Astrocyte (in vitro differentiated cells and primary cell): Measurements from ENCODE around the gene STUM. TPM values are rescaled to one million over a fixed set of nuclear protein-coding genes. Genes with fewer than 3 reads are reported as not detected.

Source experiments
- DNase-seq: peaks from one replicate; pipeline ENCODE4 v3.0.0-alpha.2; 2010; ENCODE audit warnings: low read depth
- FAIRE-seq: peaks from 2 replicates; lab custom pipeline; 2011; peaks lifted over from hg19 to GRCh38; lab: Jason Lieb, UNC
- H2AFZ ChIP-seq: 2 replicates; pipeline ENCODE4 v1.6.0; 2012; ENCODE audit warnings: low read depth, low read length, inconsistent platforms
- H3K27ac ChIP-seq: 2 replicates; pipeline ENCODE4 v1.5.1; 2011; ENCODE audit warnings: low read depth, low read length, inconsistent platforms
- H3K27me3 ChIP-seq: 2 replicates; pipeline ENCODE4 v1.6.0; 2011; ENCODE audit warnings: low read length, inconsistent platforms; ENCODE audit not compliant: insufficient read depth
- H3K36me3 ChIP-seq: 2 replicates; pipeline ENCODE4 v1.5.1; 2011; ENCODE audit warnings: low read length, inconsistent platforms; ENCODE audit not compliant: insufficient read depth
- H3K4me1 ChIP-seq: 2 replicates; pipeline ENCODE4 v1.5.1; 2011; ENCODE audit warnings: low read length, inconsistent platforms; ENCODE audit not compliant: insufficient read depth
- H3K4me2 ChIP-seq: 2 replicates; pipeline ENCODE4 v1.6.0; 2012; ENCODE audit warnings: low read length, inconsistent platforms
- H3K4me3 ChIP-seq: 2 replicates; pipeline ENCODE4 v1.5.1; 2011; ENCODE audit warnings: low read depth, mild to moderate bottlenecking, low read length, inconsistent platforms; ENCODE audit not compliant: insufficient read depth
- H3K79me2 ChIP-seq: 2 replicates; pipeline ENCODE4 v1.6.0; 2012; ENCODE audit warnings: mild to moderate bottlenecking, low read length, inconsistent platforms; ENCODE audit not compliant: insufficient read depth
- H3K9ac ChIP-seq: 2 replicates; pipeline ENCODE4 v1.6.0; 2012; ENCODE audit warnings: mild to moderate bottlenecking, low read length, inconsistent platforms
- H3K9me3 ChIP-seq: 2 replicates; pipeline ENCODE4 v1.5.1; 2012; ENCODE audit warnings: low read depth, mild to moderate bottlenecking, low read length, inconsistent platforms; ENCODE audit not compliant: insufficient read depth
- H4K20me1 ChIP-seq: 2 replicates; pipeline ENCODE4 v1.6.0; 2012; ENCODE audit warnings: low read length, inconsistent platforms; ENCODE audit not compliant: insufficient read depth
- H3K27ac Mint-ChIP-seq: one replicate; pipeline ENCODE4 v1.8.0; 2021; ENCODE audit warnings: mild to moderate bottlenecking, mixed read lengths; ENCODE audit not compliant: unreplicated experiment
- H3K27me3 Mint-ChIP-seq: one replicate; pipeline ENCODE4 v1.8.0; 2021; ENCODE audit warnings: low read depth, mixed read lengths; ENCODE audit not compliant: unreplicated experiment
- H3K36me3 Mint-ChIP-seq: one replicate; pipeline ENCODE4 v1.8.0; 2021; ENCODE audit warnings: low read depth, mixed read lengths; ENCODE audit not compliant: unreplicated experiment
- H3K4me1 Mint-ChIP-seq: one replicate; pipeline ENCODE4 v1.8.0; 2021; ENCODE audit warnings: low read depth, mixed read lengths; ENCODE audit not compliant: unreplicated experiment
- H3K4me3 Mint-ChIP-seq: one replicate; pipeline ENCODE4 v1.8.0; 2021; ENCODE audit warnings: mild to moderate bottlenecking, moderate library complexity, mixed read lengths; ENCODE audit not compliant: unreplicated experiment
- H3K9me3 Mint-ChIP-seq: one replicate; pipeline ENCODE4 v1.8.0; 2021; ENCODE audit warnings: mild to moderate bottlenecking, mixed read lengths; ENCODE audit not compliant: unreplicated experiment
- EZH2 ChIP-seq: IDR thresholded peaks from 2 replicates; pipeline ENCODE4 v1.6.1; 2012; ENCODE audit warnings: mild to moderate bottlenecking, low read length, inconsistent platforms; ENCODE audit not compliant: insufficient read depth
- total RNA-seq: library from RNA; stranded (reverse); gene quantifications from 2 replicates; pipeline ENCODE4 v1.2.1, GENCODE V29; 2021
- TF ChIP-seq, protein P1 (sequence below): IDR thresholded peaks from 2 replicates; pipeline ENCODE4 v1.5.1; 2011; ENCODE audit warnings: low read depth, mild to moderate bottlenecking, inconsistent platforms, low read length, moderate library complexity; ENCODE audit not compliant: insufficient read depth

Gene STUM
- total RNA-seq, 1 donor from 2014 or later, result not detected

DNA sequence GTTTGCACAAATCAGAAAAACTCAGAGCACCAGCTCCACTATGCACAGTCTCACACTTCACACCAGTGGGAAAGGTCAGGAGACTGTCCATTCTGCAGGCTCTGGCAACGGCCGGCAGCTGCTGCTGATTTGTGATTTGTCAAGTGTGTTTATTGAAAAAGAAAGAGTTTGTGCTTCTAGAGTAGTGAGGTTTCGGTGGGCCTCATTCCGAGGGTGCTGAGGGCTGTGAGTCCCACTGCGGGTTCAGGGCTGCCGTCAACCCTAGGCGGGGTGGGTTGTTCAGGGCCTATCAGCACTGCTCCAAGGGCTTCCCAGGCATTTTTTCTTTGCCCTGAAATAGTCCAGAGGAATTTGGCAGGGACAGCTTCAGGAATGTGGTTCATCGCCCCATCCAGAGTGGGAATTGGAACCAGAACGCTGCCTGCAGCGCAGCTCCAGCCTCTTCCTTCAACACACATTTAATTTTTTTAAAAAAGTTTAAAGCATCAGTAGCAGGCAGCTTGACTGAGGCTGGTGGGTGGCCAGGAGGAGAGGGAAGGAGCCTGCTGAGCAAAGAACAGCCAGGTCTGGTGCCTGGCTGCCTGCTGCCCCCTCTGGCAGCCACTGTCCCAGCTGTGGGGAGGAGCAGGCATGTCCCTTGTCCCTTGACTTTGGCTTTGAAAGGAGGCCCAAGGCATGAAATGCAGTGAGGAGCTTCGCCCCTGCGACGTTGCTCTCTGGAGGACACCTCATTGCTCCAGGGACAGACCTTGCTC is 19.7 kb downstream of the STUM start:
- no peaks in the 10 kb centered on the region for H3K9me3 ChIP-seq
- Mint-ChIP-seq H3K4me3 (no peak overlapping the region), H3K9me3 (peaks cover 2% of the 10 kb centered on the region), H3K27me3 (peaks cover 28% of the 10 kb centered on the region), H3K27ac (no peak overlapping the region), H3K4me1 (no peaks in the 10 kb centered on the region), H3K36me3 (peaks cover 3% of the 10 kb centered on the region)
- no peak overlapping the region for H2AFZ ChIP-seq
- no peak overlapping the region for H3K4me3 ChIP-seq
- H3K79me2 ChIP-seq, result no peaks in the 10 kb centered on the region
- TF ChIP-seq, protein P1, sequence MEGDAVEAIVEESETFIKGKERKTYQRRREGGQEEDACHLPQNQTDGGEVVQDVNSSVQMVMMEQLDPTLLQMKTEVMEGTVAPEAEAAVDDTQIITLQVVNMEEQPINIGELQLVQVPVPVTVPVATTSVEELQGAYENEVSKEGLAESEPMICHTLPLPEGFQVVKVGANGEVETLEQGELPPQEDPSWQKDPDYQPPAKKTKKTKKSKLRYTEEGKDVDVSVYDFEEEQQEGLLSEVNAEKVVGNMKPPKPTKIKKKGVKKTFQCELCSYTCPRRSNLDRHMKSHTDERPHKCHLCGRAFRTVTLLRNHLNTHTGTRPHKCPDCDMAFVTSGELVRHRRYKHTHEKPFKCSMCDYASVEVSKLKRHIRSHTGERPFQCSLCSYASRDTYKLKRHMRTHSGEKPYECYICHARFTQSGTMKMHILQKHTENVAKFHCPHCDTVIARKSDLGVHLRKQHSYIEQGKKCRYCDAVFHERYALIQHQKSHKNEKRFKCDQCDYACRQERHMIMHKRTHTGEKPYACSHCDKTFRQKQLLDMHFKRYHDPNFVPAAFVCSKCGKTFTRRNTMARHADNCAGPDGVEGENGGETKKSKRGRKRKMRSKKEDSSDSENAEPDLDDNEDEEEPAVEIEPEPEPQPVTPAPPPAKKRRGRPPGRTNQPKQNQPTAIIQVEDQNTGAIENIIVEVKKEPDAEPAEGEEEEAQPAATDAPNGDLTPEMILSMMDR, result no peak
- no peak for TF ChIP-seq EZH2
- H3K27me3 ChIP-seq, result peaks cover 9% of the 10 kb centered on the region
- H3K36me3 ChIP-seq, result no peaks in the 10 kb centered on the region
- no peaks in the 10 kb centered on the region for H3K4me1 ChIP-seq
- no peak overlapping the region for H3K9ac ChIP-seq
- no peak overlapping the region for H3K27ac ChIP-seq
- FAIRE-seq, result no peak
- no peak overlapping the region for H3K4me2 ChIP-seq
- H4K20me1 ChIP-seq, result no peaks in the 10 kb centered on the region
- DNase-seq, result no peak

DNA sequence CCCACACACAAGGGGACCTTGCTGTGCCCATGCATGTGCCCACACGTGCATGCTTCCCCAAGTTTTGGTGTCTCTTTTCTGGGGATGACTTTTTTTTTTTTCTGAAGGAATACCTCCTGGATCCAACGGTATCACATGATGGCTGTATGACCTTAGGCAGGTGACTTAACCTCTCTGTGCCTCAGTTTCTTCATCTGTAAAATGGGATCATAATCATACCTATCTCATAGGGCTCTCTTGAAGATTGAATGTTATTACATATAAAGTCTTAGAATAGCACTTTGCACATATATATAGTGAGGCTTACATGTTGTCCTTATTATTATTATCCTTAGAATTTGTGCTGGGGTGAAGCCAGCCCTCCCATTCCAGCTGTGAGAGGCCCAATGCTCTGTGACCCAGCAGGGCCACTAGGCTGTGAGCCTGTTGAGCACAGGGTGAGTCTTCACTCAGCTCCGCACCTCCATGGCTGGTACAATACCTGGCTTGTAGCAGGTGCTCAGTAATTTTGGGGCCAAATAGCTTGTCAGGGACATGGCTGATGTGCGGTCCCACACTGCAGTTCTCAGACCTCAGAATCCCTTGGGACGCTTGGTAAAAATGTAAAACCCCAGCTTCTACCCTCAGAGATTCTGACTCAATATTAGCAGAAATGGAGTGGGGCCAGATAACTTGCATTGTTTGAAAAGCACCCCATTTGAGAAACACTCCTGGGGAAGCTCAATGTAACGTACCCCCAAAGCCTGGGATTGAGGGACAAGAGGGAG is 20.6 kb downstream of the STUM start:
- Histone ChIP-seq H3K4me3 (no peak overlapping the region), H2AFZ (no peak overlapping the region), H3K4me2 (no peak overlapping the region), H3K27me3 (peaks cover 9% of the 10 kb centered on the region), H3K79me2 (no peaks in the 10 kb centered on the region), H4K20me1 (no peaks in the 10 kb centered on the region), H3K9me3 (no peaks in the 10 kb centered on the region), H3K9ac (no peak overlapping the region), H3K27ac (no peak overlapping the region), H3K36me3 (no peaks in the 10 kb centered on the region), H3K4me1 (no peaks in the 10 kb centered on the region)
- Mint-ChIP-seq H3K9me3 (peaks cover 2% of the 10 kb centered on the region), H3K4me3 (no peak overlapping the region), H3K36me3 (peaks cover 3% of the 10 kb centered on the region), H3K27ac (no peak overlapping the region), H3K27me3 (peaks cover 23% of the 10 kb centered on the region), H3K4me1 (no peaks in the 10 kb centered on the region)
- FAIRE-seq, result no peak
- TF ChIP-seq EZH2, result no peak
- TF ChIP-seq, protein P1, result no peak
- no peak for DNase-seq
